Fibroblast of the aortic adventitia (primary cell): ENCODE measurements around the gene STARD9. TPM values are rescaled to one million over a fixed set of nuclear protein-coding genes. Genes with fewer than 3 reads are reported as not detected.

Experiments used
- DNase-seq: peaks from one replicate; pipeline ENCODE4 v3.0.0-alpha.2; 2010; ENCODE audit warnings: low read depth
- H3K4me3 ChIP-seq: 2 replicates; pipeline ENCODE4 v1.5.1; 2011; ENCODE audit warnings: low read depth, mild to moderate bottlenecking, control low read depth, low read length, moderate library complexity
- total RNA-seq: library from RNA; depleted of rRNA; stranded (reverse); fragments of >200 nt; gene quantifications from 2 replicates; pipeline ENCODE4 v1.2.3, GENCODE V29; 2012; ENCODE audit warnings: low replicate concordance
- TF ChIP-seq, protein P1 (sequence below): IDR thresholded peaks from 2 replicates; pipeline ENCODE4 v1.5.1; 2011; ENCODE audit warnings: mild to moderate bottlenecking, low read length, control low read depth, inconsistent platforms; ENCODE audit not compliant: insufficient read depth

Gene STARD9
- total RNA-seq = 5.2 and 8.0 TPM in 2 replicates

- peak; percentile 96 for DNase-seq
- TF ChIP-seq, protein P1, sequence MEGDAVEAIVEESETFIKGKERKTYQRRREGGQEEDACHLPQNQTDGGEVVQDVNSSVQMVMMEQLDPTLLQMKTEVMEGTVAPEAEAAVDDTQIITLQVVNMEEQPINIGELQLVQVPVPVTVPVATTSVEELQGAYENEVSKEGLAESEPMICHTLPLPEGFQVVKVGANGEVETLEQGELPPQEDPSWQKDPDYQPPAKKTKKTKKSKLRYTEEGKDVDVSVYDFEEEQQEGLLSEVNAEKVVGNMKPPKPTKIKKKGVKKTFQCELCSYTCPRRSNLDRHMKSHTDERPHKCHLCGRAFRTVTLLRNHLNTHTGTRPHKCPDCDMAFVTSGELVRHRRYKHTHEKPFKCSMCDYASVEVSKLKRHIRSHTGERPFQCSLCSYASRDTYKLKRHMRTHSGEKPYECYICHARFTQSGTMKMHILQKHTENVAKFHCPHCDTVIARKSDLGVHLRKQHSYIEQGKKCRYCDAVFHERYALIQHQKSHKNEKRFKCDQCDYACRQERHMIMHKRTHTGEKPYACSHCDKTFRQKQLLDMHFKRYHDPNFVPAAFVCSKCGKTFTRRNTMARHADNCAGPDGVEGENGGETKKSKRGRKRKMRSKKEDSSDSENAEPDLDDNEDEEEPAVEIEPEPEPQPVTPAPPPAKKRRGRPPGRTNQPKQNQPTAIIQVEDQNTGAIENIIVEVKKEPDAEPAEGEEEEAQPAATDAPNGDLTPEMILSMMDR = no peak
Measured at GRCh38 chr15:42575188-42576039, at the start of gene STARD9. STARD9 (plus strand) TSS chr15:42575606; CDS start chr15:42575716, 110 bp downstream.

GRCh38 chr15:42528970-42529369 lies 46.4 kb upstream of the STARD9 start:
- no peak overlapping the region for H3K4me3 ChIP-seq
- TF ChIP-seq, protein P1 = no peak
- no peak for DNase-seq

More at GRCh38 chr15:42575188-42576039, at the start of gene STARD9:
- peak within 1 kb of the TSS; percentile 78 for H3K4me3 ChIP-seq

GRCh38 chr15:42533246-42533645 lies 42.2 kb upstream of the STARD9 start:
- DNase-seq = no peak
- no peak overlapping the region for H3K4me3 ChIP-seq
- TF ChIP-seq, protein P1 = no peak

GRCh38 chr15:42544853-42545629 lies 30.4 kb upstream of the STARD9 start:
- no peak for DNase-seq

DNA sequence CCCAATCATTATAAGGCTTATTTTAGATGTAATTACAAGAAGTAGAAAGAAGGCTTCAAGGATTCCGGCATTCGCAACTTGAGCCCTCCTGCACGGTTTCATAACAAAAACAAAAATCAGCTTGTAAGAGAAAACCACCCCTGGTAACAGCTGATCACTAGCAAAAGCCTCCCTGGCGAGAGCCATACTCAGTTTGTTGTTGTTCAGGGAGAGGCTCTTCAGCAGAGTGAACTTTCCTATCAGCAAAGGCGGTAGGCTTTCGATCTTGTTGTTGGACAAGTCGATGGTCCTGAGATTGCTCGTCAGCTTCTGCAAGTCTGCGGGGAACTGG lies 27.5 kb upstream of the STARD9 start:
- TF ChIP-seq, protein P1 = no peak
- peak overlapping the region; percentile 98 for H3K4me3 ChIP-seq
- peak; percentile 54 for DNase-seq

More at GRCh38 chr15:42544853-42545629, 30.4 kb upstream of the STARD9 start:
- H3K4me3 ChIP-seq = no peak overlapping the region
- TF ChIP-seq, protein P1 = no peak

- DNase-seq = peak; percentile 78
- TF ChIP-seq, protein P1 = no peak
- peak within 1 kb of the TSS; percentile 98 for H3K4me3 ChIP-seq
Measured at GRCh38 chr15:42548249-42549031, 27.0 kb upstream of the STARD9 start, which contains the start of the genes HAUS2 and LRRC57. HAUS2 (plus strand) TSS chr15:42548838; CDS start chr15:42548873, 35 bp downstream. LRRC57 (minus strand) TSS chr15:42548793; CDS start chr15:42548434, 359 bp downstream.
